Stimulated activated CD4-positive, alpha-beta T cell treated with anti-CD3 and anti-CD28 coated beads, Interleukin-2, amount 100 ng/mL, for 48 hours (primary cell): ENCODE measurements around the gene CYP19A1.

ENCODE experiments used
- DNase-seq, 2 donors: peaks; one replicate each; pipeline ENCODE4 v3.0.0-alpha.2; 2020

The CYP19A1 gene

GRCh38 chr15:51356983-51357382, 18.6 kb upstream of the CYP19A1 start:
- DNase-seq = no peak

- DNase-seq = no peak
Measured at GRCh38 chr15:51356147-51356546, 17.8 kb upstream of the CYP19A1 start.

DNA sequence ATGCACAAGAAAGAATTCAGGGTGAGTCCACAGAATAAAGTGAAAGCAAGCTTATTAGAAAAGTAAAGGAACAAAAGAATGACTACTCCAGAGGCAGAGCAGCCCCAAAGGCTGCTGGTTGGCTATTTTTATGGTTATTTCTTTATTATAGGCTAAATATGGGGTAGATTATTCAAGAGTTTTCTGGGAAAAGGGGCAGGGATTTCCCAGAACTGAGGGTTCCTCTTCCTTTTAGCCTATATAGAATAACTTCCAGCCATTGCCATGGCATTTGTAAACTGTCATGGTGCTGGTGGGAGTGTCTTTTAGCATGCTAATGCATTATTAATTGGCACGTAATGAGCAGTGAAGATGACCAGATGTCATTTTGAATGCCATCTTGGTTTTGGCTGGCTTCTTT, 16.7 kb upstream of the CYP19A1 start:
- no peak for DNase-seq

GRCh38 chr15:51353976-51354375, 15.6 kb upstream of the CYP19A1 start:
- no peak for DNase-seq

GRCh38 chr15:51350723-51351122, 12.3 kb upstream of the CYP19A1 start:
- no peak for DNase-seq

DNA sequence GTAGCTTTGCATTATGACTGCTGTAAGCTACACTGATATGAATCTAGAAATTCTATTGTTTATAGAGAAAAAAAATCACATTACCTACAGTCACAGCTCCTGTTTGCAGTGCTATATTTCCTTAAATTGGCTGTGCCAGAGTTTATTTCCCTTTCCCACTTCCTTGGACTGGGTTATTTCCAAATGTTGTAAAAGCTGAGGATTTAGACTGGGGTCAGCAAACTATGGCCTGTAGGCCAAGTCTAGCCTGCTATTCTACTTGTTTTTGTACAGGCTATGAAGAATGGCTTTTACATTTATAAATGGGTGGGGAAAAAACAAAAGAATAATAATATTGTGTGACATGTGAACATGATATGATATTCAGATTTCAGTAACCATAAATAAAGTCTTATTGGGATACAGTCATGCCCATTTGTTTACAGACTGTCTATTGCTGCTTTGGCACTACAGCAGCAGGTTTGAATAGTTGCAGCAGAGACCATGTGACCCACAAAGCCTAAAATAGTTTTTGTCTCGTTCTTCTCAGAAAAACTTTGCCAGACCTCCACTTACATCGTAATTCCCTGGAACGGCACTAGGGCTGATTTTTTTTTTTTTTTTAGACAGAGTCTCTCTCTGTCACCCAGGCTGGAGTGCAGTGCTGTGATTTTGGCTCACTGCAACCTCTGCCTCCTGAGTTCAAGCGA, 10.9 kb upstream of the CYP19A1 start:
- no peak for DNase-seq

DNA sequence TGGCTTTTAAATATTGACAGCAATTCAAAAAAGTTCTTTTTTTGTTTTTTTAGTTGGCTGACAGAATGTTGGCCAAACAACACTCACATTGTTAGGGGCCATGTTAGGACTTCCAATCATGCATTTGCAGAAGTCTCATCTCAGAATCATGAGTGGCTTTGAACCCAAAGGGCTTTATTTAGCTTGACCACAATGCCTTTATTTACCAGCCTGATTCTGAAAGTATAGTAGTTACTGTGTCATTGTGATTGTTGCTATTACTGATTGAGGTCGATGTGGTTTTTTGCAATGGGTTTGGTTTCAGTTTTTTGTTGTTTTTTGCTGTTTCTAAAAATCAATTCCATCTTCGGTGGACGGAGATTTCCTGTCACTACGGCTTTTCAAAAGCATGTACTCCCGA, 10.3 kb upstream of the CYP19A1 start:
- no peak for DNase-seq

DNA sequence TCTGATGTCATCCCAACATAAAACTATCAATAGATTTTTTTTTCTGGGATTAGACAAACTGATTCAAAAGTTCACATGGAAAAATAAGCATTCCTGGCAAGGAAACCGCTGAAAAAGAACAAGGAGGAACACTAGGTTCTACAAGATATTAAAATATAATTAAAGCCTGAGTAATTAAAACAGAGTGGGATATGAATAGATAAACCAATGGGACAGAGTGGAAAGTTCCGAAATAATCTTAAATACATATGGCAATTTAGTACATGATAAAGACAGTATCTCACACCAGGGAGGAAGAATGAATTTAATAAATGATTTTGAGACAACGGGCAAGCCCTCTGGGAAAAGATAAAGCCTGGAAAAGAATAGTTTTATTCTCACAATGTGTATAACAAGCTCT, 7.7 kb upstream of the CYP19A1 start:
- no peak for DNase-seq

GRCh38 chr15:51343466-51343865, 5.1 kb upstream of the CYP19A1 start:
- DNase-seq = no peak

DNA sequence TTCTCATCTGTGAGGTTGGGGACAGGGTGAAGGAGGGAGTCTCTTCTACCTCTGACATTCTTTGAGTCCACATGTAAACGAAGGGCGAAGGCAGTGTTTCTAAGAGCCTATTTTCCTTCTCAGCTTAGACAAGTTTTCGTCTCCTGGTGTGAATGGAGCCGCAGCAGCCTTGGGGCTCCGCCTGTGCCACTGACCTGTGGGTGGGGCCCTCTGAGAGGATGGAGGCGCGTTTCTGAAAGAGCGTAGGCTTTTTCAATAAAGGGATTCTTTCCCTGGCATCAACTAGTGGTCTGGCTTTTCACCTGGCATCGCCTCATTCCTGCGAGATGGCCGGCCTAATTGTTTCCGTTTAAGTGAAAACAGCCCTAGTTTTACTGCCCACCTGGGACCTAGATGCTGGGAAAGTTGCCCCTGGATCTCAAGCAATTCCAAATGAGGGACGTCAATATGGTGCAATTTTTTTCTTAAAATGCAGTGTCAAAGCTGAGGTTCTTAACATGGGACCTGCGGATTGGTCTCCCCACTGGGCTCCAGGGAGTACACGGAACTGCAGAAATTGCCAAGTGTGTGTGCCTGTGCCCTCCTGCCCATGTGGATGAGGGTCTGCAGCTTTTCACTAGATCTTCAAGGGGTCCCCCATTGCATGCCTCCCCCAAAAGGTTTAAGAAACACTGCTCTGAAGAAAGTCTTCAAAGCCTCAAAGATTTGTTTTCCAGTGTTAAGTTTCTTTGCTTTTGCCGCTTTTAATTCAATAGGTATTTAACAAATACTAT, 4.0 kb upstream of the CYP19A1 start:
- DNase-seq = no peak

- DNase-seq = no peak
Measured at GRCh38 chr15:51341366-51342226, 3.2 kb upstream of the CYP19A1 start, which contains the start of gene GLDN. TSS of gene GLDN (plus strand) at chr15:51341655. CDS start at chr15:51341685, 30 bp downstream.

- DNase-seq = no peak
Measured at GRCh38 chr15:51335538-51336410, 2.6 kb downstream of the CYP19A1 start.

DNA sequence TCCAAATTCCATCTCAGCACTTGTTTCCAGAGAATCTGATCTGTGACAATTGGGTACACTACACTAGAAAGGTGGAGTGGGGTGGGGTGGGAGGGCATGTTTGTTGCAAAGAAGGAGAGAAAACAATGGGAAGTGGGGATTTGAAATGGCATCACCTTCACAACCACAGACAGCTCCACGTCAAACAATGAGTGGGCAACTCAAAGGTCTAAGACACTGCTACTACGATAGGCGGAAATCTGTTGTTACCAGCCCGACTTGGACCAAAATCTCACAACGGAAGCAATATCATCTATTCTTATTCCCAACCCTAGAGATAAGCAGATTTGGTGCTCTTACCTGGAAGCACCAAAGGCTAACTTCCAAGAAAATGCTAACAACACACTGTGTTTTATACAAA, 3.3 kb downstream of the CYP19A1 start:
- no peak for DNase-seq

DNA sequence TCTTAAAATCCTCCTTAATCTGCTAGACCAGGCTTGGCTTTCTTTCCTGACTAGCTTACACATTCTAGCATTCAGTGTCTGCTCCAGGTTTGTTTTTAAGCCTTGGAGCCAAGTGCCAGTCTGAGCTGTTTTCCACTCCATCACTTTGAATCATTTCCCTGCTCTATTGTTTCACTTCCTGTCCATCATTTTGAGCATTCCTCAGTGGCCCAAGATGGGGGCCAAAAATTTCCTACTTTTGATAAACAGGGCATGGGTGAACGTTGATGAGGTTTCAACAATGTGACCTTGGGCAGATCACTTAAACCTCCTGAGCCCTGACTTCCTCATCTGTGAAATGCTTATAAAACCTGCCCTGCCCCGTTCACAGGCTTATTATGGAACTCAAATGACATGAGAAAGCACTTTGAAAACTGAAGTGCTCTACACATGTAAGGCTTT, 4.4 kb downstream of the CYP19A1 start:
- no peak for DNase-seq

DNA sequence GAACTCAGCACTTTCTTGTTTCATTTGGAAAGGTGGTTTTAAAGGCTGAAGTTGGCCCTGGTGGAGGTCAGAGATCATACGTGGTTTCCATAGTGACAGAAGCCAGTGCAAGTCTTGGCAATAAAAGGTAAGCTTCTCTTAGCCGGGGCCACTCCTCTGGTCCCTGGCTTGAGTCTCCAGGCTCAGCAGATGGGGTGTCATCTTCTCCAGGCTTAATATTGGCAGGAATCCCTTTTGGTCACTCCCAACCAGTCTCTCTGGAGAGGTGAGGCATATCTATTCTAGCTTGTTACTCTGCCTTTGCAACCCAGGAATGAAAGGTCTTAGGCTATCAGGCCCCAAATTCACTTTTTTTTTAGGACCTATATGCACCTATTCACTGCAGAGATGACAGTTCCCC, 4.8 kb downstream of the CYP19A1 start:
- no peak for DNase-seq

- no peak for DNase-seq
Measured at GRCh38 chr15:51332206-51333147, 5.9 kb downstream of the CYP19A1 start.

GRCh38 chr15:51331141-51331540, 7.3 kb downstream of the CYP19A1 start:
- no peak for DNase-seq

DNA sequence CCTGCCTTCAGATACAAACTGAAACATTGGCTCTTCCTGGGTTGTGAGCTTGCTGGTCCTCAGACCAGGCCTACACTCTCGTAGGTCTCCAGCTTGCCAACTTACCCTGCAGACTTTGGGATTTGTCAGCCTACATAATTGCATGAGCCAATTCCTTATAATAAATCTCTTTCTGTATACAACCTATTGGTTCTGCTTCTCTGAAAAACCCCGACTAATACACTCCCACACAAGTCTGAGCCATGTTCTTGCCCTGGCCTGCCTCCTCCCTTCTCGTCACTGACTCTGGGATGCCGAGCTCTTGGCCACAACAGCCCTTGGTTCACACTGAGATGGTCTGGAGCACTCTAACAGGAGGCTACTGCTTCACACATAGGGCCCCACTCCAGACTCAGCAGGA, 9.5 kb downstream of the CYP19A1 start:
- no peak for DNase-seq

GRCh38 chr15:51327081-51327480, 11.3 kb downstream of the CYP19A1 start:
- DNase-seq = no peak

GRCh38 chr15:51325167-51325566, 13.2 kb downstream of the CYP19A1 start:
- no peak for DNase-seq

- DNase-seq = no peak
Measured at GRCh38 chr15:51323749-51324148, 14.6 kb downstream of the CYP19A1 start.
